Right forelimb (tissue), 1 donor: ENCODE results near the gene OR2K2.
"Not testable (repeated sequence)": the region's sequence is repeated elsewhere in the genome, so short reads cannot be mapped to it uniquely, and the experiment has no call there.

Source experiments
- DNase-seq: peaks from one replicate; pipeline ENCODE4 v3.0.0-alpha.2; 2018

The OR2K2 gene

DNA sequence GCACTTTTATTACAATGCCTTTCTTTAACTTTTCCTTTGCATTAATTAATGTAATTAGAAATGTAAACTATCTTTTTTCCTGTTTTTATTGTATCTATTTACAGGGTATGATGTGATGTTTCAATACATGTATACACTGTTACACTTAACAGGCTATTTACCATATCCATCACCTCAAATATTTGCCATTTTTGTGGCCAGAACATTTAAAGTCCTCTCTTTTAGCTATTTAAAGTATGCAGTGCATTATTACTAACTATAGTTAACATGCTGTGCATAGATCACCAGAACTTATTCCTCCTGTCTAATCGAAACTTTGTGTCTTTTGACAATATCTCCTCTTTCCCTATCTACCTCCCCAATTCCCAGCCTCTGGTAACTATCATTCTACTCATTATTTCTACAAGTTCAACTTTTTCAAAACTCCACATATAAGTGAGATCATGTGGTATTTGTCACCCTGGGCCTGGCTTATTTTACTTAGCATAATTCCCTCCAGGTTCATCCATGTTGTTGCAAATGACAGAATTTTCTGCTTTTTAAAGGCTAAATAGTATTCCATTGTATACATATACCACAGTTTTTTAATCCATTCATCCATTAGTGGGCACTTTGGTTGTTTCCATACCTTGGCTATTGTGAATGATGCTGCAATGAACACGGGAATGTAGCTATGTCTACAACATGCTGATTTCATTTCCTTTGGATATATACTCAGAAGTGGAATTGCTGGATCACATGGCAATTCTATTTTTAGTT lies 32.8 kb downstream of the OR2K2 start:
- no peak for DNase-seq

DNA sequence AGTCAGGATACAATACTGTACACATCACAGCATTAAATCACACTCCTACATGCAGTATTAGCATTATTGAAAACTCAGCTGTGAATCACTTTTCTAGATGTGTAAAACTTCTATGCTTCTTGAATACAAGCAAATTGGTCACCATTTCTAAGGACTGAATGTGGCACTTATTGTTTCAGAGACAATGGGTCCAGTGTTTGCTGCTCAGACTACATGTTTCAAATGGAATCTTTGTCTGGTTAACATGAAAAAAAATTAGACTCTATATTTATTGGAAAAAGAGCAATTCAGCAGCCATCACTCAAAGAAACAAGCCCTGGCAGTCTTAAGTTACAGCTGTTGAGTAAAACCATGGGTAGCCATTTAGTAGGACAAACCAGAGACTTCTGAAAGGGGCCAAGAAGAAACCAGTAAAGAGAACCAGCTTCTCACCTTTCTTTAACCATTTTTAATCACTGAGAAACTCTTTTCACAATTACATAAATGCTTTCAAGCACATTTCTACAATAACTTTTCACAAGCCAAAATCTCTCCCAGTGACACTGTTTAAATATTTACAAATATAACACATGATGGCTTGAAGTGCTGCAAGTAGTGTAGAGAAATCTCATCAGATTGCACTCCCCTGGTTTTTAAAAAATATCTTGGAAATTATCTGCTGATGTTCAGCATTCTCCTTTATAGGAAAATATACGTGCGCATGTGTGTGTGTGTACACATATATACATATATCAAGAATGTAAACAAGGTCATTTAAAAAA lies 35.2 kb downstream of the OR2K2 start:
- no peak for DNase-seq

DNA sequence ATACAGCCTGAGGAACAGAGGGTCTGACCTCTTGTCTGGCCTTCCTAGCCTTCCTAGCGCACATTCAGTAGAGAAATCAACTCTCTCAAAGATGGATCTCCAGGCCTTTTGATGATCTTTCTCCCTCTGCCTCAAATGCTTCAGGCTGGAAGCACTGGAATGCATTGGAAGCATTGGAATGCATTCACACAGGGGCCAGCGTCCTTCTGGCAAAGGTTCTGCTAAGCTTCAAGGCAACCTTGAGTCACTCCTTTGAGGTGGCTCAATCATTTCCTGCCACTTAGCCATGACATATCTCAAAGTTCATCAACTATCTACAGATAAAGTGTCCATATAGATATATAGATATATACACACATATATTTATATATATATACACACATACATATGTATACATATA lies 42.9 kb downstream of the OR2K2 start:
- no peak for DNase-seq

DNA sequence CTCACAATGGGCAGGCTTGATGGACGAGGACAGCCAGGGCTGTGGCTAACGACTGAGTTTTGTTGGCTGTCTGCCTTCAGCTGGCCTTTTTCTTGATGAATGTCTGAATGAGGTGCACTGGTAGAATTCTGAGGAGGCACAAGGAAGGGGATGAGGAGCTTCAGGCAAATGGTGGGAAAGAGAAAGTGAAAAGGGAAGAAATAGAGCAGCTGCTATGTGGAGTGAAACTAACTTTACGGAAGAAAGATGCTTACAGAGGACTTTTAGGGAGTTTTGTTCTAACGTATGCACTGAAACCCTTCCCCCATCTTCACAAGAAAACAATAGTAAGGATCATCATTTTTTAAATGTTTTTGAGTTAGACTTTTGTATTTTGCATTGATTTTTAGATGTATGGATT lies 45.3 kb downstream of the OR2K2 start:
- no peak for DNase-seq

DNA sequence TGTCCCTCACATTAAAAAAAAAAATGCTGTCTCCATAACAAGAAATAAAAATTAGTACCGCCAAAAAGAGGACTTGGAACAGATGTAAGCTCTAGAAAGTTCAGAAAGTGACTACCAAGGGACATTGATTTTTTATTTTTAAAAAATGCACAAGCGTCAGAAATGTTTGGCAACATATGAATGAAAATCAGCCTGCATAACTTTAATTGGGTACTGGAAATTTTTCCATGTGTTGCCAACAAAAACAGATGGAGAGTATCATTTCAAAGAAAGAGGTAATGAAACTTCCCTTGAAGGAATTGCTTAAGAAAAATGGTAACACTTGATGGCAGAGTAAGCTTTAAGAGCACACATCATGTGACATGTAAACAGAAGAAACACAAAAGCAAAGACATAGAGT lies 47.2 kb downstream of the OR2K2 start:
- DNase-seq = no peak

DNA sequence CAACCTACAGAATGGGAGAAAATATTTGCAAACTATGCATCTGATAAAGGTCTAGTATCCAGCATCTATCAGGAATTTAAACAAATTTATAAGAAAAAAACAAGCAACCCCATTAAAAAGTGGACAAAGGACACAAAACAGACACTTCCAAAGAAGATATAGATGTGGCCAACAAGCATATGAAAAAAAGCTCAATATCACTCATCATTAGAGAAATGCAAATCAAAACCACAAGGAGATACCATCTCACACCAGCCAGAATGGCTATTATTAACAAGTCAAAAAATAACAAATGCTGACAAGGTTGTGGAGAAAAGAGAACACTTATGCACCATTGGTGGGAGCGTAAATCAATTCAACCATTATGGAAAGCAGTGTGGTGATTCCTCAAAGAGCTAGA lies 49.2 kb downstream of the OR2K2 start:
- DNase-seq = not testable (repeated sequence)
